Measurements from ENCODE around the gene CANT1.

The CANT1 gene

GRCh38 chr17:78993981-78994671 is 15.4 kb downstream of the CANT1 start:
- DNase-seq = no peak

GRCh38 chr17:78993241-78993956 is 16.2 kb downstream of the CANT1 start:
- DNase-seq = peak; percentile 31

- no peak for DNase-seq
These were observed 16.9 kb downstream of the CANT1 start for GRCh38 chr17:78992542-78993212.

- DNase-seq = no peak
These were observed 17.5 kb downstream of the CANT1 start for GRCh38 chr17:78991906-78992532.

GRCh38 chr17:78991017-78991738 is 18.4 kb downstream of the CANT1 start:
- no peak for DNase-seq

- no peak for DNase-seq
These were observed 19.1 kb downstream of the CANT1 start for GRCh38 chr17:78990349-78991016.

GRCh38 chr17:78988152-78988551 is 21.4 kb downstream of the CANT1 start:
- no peak for DNase-seq

- peak; percentile 58 for DNase-seq
These were observed 22.8 kb downstream of the CANT1 start for GRCh38 chr17:78986649-78987328.

- peak; percentile 78 for DNase-seq
These were observed 23.4 kb downstream of the CANT1 start for GRCh38 chr17:78986048-78986648.

- DNase-seq = no peak
These were observed 24.2 kb downstream of the CANT1 start for GRCh38 chr17:78985395-78985794.

GRCh38 chr17:78981010-78981888 is 28.3 kb downstream of the CANT1 start:
- no peak for DNase-seq

- DNase-seq = no peak
These were observed 29.0 kb downstream of the CANT1 start for GRCh38 chr17:78980624-78980972.

- DNase-seq = no peak
These were observed 29.6 kb downstream of the CANT1 start, which contains the start of gene LGALS3BP for GRCh38 chr17:78979780-78980623. LGALS3BP (minus strand) TSS chr17:78979923; CDS start chr17:78977191, 2,732 bp downstream.

GRCh38 chr17:78977997-78978973 is 31.3 kb downstream of the CANT1 start:
- no peak for DNase-seq

GRCh38 chr17:78977681-78977943 is 32.0 kb downstream of the CANT1 start:
- no peak for DNase-seq

- DNase-seq = peak; percentile 26
These were observed 32.5 kb downstream of the CANT1 start for GRCh38 chr17:78976907-78977680.

All from RPMI8226 (cell line).